Activated B cell treated with CpG ODN at 0.5 μM for 24 hours (primary cell): ENCODE results near the gene ALDH1L1. TPM values are rescaled to one million over a fixed set of nuclear protein-coding genes. Genes with fewer than 3 reads are reported as not detected.

Source experiments
- ATAC-seq: fragments of 200-7000 bp; cut with Tn5 transposase; one replicate; pipeline ENCODE4 v1.10.0; 2021; ENCODE audit warnings: low read depth, mild to moderate bottlenecking, moderate library complexity
- CTCF ChIA-PET: fragments of 350-600 bp; sonication (Branson Sonifier 250); formaldehyde crosslinking; loops from one replicate; lab custom pipeline; 2021; ENCODE audit warnings: antibody characterized with exemption; lab: Charles Lee
- POLR2A ChIA-PET: fragments of 350-600 bp; sonication (Branson Sonifier 250); formaldehyde crosslinking; loops from one replicate; lab custom pipeline; 2021; ENCODE audit warnings: antibody characterized with exemption; lab: Charles Lee
- DNase-seq: peaks from one replicate; pipeline ENCODE4 v3.0.0; 2022
- H3K27ac Mint-ChIP-seq: one replicate; pipeline ENCODE4 v1.8.0; 2020; ENCODE audit warnings: mixed read lengths
- H3K27me3 Mint-ChIP-seq: one replicate; pipeline ENCODE4 v1.8.0; 2021; ENCODE audit warnings: mixed read lengths
- H3K36me3 Mint-ChIP-seq: one replicate; pipeline ENCODE4 v1.8.0; 2021; ENCODE audit warnings: low read depth, mixed read lengths
- H3K4me1 Mint-ChIP-seq: one replicate; pipeline ENCODE4 v1.8.0; 2021; ENCODE audit warnings: mixed read lengths
- H3K4me3 Mint-ChIP-seq: one replicate; pipeline ENCODE4 v1.8.0; 2020; ENCODE audit warnings: mild to moderate bottlenecking, mixed read lengths
- H3K9me3 Mint-ChIP-seq: one replicate; pipeline ENCODE4 v1.8.0; 2020; ENCODE audit warnings: mixed read lengths
- CTCF ChIP-seq: fragments of 200-600 bp; IDR thresholded peaks from one replicate; pipeline ENCODE4 v1.8.0; 2022; ENCODE audit warnings: antibody characterized with exemption, mild to moderate bottlenecking
- intact Hi-C: fragments of 100-400 bp; cut with micrococcal nuclease; formaldehyde crosslinking; loops from one replicate; pipeline ENCODE4 v1.15.1; 2024
- total RNA-seq: library from RNA; stranded (reverse); gene quantifications from 2 replicates; pipeline ENCODE4 v1.2.3, GENCODE V29; 2022

The ALDH1L1 gene
- total RNA-seq, 1 donor from 2014 or later = not detected

GRCh38 chr3:126124148-126124868 lies 56.1 kb downstream of the ALDH1L1 start:
- no peak for TF ChIP-seq CTCF
- ChIA-PET POLR2A (no interaction called here), CTCF (no interaction called here)
- Mint-ChIP-seq H3K27ac (no peak overlapping the region), H3K9me3 (no peaks in the 10 kb centered on the region), H3K4me1 (no peaks in the 10 kb centered on the region), H3K36me3 (no peaks in the 10 kb centered on the region), H3K27me3 (peaks cover 3% of the 10 kb centered on the region), H3K4me3 (no peak overlapping the region)
- ATAC-seq (no peak), DNase-seq (peak; percentile 6)
- intact Hi-C loops = no loop called here

- ATAC-seq (no peak), DNase-seq (no peak)
- ChIA-PET CTCF (interaction anchor here (0.7 kb wide), 1 partner anchor 12 kb away, joined by 3 read pairs; no protein-coding TSS in a partner anchor), POLR2A (no interaction called here)
- intact Hi-C loops = no loop called here
- Mint-ChIP-seq H3K9me3 (no peaks in the 10 kb centered on the region), H3K4me3 (no peak overlapping the region), H3K27me3 (peaks cover 3% of the 10 kb centered on the region), H3K4me1 (no peaks in the 10 kb centered on the region), H3K27ac (no peak overlapping the region), H3K36me3 (no peaks in the 10 kb centered on the region)
- no peak for TF ChIP-seq CTCF
These were observed 58.8 kb downstream of the ALDH1L1 start for GRCh38 chr3:126121632-126122031.

GRCh38 chr3:126121074-126121473 lies 59.3 kb downstream of the ALDH1L1 start:
- no peak overlapping the region for H3K27ac Mint-ChIP-seq
- H3K4me3 Mint-ChIP-seq = no peak overlapping the region
- ChIA-PET CTCF (no interaction called here), POLR2A (no interaction called here)
- H3K4me1 Mint-ChIP-seq = no peaks in the 10 kb centered on the region
- ATAC-seq = no peak
- intact Hi-C loops = no loop called here
- no peaks in the 10 kb centered on the region for H3K9me3 Mint-ChIP-seq
- H3K36me3 Mint-ChIP-seq = no peaks in the 10 kb centered on the region
- DNase-seq = peak; percentile 4
- no peak for TF ChIP-seq CTCF
- H3K27me3 Mint-ChIP-seq = peaks cover 3% of the 10 kb centered on the region

GRCh38 chr3:126119976-126120375 lies 60.4 kb downstream of the ALDH1L1 start:
- intact Hi-C loops = no loop called here
- Mint-ChIP-seq H3K9me3 (no peaks in the 10 kb centered on the region), H3K4me1 (no peaks in the 10 kb centered on the region), H3K36me3 (no peaks in the 10 kb centered on the region), H3K27me3 (peaks cover 3% of the 10 kb centered on the region), H3K27ac (no peak overlapping the region), H3K4me3 (no peak overlapping the region)
- POLR2A ChIA-PET = no interaction called here
- no peak for TF ChIP-seq CTCF
- no peak for DNase-seq
- CTCF ChIA-PET = no interaction called here
- ATAC-seq = no peak

- Mint-ChIP-seq H3K4me3 (no peak overlapping the region), H3K27me3 (peaks cover 3% of the 10 kb centered on the region), H3K9me3 (no peaks in the 10 kb centered on the region), H3K4me1 (no peaks in the 10 kb centered on the region), H3K27ac (no peak overlapping the region), H3K36me3 (no peaks in the 10 kb centered on the region)
- TF ChIP-seq CTCF = no peak
- POLR2A ChIA-PET = no interaction called here
- ATAC-seq (no peak), DNase-seq (no peak)
- CTCF ChIA-PET = no interaction called here
- intact Hi-C loops = no loop called here
These were observed 61.2 kb downstream of the ALDH1L1 start for GRCh38 chr3:126119008-126119675.
